ENCODE data around the gene SREBF2. TPM values are rescaled to one million over a fixed set of nuclear protein-coding genes. Genes with fewer than 3 reads are reported as not detected.
A peak's percentile ranks its signal among the peaks of the same experiment; 100 is the strongest.

The SREBF2 gene
- total and polyA plus RNA-seq, 2 of the 13 experiments (the other 11 are each of a cell fraction or from before 2014, with no cell fraction given) = 53.8 to 72.6 TPM

DNA sequence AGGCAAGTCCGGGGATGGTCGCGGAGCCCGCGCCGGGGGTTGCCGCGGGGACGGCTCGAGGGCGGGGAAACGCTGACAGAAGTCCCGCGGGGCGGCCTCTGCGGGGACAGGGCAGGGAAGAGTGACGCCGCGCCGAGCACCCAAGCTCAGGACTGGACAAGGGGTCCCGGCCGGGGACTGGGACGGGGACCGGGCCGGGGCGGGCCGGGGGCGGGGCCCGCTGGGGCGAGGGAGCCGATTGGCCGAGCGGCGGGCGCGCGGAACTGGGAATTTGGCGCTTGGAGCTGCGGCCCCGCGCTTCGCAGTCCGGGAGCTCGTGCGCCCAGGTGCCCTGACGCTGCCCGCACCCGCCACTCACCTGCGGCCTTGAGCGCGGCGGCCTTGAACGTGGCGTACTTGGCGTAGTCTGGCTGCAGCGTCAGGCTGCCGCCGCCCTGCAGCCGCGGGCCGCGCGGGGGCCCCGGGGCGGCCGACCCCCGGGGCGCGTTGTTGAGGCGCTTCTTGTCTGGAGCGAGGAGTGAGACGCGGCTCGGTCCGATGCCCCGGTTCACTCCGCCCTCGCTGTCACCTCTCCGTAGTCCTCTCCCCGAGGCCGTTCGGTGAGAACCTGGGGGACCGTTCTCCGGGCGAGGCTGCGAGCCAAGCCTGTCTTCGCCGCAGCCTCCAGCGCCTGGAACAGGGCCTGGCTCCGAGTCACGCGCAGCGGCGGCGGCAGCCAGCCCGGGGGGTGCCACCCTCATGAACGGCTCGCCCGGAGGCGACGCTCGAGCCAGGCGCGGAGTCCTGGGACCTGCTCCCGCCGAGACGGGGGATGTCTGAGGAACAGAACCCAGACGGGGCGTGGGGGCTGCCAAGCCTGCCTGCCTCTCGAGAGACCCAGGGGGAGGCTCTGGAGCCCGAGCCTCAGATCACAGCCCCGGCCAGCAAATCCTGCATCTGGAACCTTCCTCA lies 77.4 kb downstream of the SREBF2 start (continued):
- TF ChIP-seq, protein P1, sequence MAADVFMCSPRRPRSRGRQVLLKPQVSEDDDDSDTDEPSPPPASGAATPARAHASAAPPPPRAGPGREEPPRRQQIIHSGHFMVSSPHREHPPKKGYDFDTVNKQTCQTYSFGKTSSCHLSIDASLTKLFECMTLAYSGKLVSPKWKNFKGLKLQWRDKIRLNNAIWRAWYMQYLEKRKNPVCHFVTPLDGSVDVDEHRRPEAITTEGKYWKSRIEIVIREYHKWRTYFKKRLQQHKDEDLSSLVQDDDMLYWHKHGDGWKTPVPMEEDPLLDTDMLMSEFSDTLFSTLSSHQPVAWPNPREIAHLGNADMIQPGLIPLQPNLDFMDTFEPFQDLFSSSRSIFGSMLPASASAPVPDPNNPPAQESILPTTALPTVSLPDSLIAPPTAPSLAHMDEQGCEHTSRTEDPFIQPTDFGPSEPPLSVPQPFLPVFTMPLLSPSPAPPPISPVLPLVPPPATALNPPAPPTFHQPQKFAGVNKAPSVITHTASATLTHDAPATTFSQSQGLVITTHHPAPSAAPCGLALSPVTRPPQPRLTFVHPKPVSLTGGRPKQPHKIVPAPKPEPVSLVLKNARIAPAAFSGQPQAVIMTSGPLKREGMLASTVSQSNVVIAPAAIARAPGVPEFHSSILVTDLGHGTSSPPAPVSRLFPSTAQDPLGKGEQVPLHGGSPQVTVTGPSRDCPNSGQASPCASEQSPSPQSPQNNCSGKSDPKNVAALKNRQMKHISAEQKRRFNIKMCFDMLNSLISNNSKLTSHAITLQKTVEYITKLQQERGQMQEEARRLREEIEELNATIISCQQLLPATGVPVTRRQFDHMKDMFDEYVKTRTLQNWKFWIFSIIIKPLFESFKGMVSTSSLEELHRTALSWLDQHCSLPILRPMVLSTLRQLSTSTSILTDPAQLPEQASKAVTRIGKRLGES (CRISPR knock-in tag; IDR thresholded peaks at IDR 0.05; ENCODE audit: borderline replicate concordance) = no peak
- no peak for TF ChIP-seq KMT2A (CRISPR knock-in tag; IDR thresholded peaks at IDR 0.05)
- TF ChIP-seq TFDP2 (CRISPR knock-in tag; IDR thresholded peaks at IDR 0.05) = peak; percentile 76
- no peak for TF ChIP-seq ZNF251 (CRISPR knock-in tag; IDR thresholded peaks at IDR 0.05)
- no peak for TF ChIP-seq SRSF9 (IDR thresholded peaks at IDR 0.05; ENCODE audit: borderline replicate concordance, insufficient read depth, low read depth, low read length, poor library complexity, severe bottlenecking)
- TF ChIP-seq WIZ (CRISPR knock-in tag; IDR thresholded peaks at IDR 0.05) = no peak
- no peak for TF ChIP-seq RBM22 (optimal IDR thresholded peaks at IDR 0.05; ENCODE audit: low read length)
- TF ChIP-seq BCL6 (CRISPR knock-in tag; IDR thresholded peaks at IDR 0.05) = peak; percentile 77
- no peak for TF ChIP-seq NFKB2 (CRISPR knock-in tag; IDR thresholded peaks at IDR 0.05; ENCODE audit: borderline replicate concordance)
- TF ChIP-seq CBX1 (IDR thresholded peaks at IDR 0.05; ENCODE audit: low read depth) = no peak
- TF ChIP-seq ZSCAN22 (CRISPR knock-in tag; IDR thresholded peaks at IDR 0.05) = no peak
- TF ChIP-seq ZNF543 (CRISPR knock-in tag; IDR thresholded peaks at IDR 0.05) = no peak
- no peak for TF ChIP-seq ZNF549 (CRISPR knock-in tag; IDR thresholded peaks at IDR 0.05)
- TF ChIP-seq, protein P2, sequence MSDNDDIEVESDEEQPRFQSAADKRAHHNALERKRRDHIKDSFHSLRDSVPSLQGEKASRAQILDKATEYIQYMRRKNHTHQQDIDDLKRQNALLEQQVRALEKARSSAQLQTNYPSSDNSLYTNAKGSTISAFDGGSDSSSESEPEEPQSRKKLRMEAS (IDR thresholded peaks at IDR 0.05) = peak; percentile 73
- TF ChIP-seq, protein P3, sequence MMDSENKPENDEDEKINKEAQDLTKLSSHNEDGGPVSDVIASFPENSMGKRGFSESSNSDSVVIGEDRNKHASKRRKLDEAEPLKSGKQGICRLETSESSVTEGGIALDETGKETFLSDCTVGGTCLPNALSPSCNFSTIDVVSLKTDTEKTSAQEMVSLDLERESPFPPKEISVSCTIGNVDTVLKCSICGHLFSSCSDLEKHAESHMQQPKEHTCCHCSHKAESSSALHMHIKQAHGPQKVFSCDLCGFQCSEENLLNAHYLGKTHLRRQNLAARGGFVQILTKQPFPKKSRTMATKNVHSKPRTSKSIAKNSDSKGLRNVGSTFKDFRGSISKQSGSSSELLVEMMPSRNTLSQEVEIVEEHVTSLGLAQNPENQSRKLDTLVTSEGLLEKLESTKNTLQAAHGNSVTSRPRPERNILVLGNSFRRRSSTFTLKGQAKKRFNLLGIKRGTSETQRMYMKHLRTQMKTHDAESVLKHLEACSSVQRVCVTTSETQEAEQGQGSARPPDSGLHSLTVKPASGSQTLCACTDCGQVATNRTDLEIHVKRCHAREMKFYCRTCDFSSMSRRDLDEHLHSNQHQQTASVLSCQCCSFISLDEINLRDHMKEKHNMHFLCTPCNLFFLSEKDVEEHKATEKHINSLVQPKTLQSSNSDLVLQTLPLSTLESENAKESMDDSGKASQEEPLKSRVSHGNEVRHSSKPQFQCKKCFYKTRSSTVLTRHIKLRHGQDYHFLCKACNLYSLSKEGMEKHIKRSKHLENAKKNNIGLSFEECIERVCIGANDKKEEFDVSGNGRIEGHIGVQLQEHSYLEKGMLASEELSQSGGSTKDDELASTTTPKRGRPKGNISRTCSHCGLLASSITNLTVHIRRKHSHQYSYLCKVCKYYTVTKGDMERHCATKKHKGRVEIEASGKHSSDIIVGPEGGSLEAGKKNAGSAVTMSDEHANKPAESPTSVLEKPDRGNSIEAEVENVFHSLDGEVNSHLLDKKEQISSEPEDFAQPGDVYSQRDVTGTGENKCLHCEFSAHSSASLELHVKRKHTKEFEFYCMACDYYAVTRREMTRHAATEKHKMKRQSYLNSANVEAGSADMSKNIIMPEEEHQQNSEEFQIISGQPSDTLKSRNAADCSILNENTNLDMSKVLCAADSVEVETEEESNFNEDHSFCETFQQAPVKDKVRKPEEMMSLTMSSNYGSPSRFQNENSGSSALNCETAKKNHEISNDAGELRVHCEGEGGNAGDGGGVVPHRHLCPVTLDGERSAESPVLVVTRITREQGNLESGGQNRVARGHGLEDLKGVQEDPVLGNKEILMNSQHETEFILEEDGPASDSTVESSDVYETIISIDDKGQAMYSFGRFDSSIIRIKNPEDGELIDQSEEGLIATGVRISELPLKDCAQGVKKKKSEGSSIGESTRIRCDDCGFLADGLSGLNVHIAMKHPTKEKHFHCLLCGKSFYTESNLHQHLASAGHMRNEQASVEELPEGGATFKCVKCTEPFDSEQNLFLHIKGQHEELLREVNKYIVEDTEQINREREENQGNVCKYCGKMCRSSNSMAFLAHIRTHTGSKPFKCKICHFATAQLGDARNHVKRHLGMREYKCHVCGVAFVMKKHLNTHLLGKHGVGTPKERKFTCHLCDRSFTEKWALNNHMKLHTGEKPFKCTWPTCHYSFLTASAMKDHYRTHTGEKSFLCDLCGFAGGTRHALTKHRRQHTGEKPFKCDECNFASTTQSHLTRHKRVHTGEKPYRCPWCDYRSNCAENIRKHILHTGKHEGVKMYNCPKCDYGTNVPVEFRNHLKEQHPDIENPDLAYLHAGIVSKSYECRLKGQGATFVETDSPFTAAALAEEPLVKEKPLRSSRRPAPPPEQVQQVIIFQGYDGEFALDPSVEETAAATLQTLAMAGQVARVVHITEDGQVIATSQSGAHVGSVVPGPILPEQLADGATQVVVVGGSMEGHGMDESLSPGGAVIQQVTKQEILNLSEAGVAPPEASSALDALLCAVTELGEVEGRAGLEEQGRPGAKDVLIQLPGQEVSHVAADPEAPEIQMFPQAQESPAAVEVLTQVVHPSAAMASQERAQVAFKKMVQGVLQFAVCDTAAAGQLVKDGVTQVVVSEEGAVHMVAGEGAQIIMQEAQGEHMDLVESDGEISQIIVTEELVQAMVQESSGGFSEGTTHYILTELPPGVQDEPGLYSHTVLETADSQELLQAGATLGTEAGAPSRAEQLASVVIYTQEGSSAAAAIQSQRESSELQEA (CRISPR knock-in tag; IDR thresholded peaks at IDR 0.05; ENCODE audit: not compliant biosample characterization) = no peak
- TF ChIP-seq HNRNPK (IDR thresholded peaks at IDR 0.05; ENCODE audit: low read depth, low read length, poor library complexity, severe bottlenecking) = no peak

All from HepG2 (cell line).